ENCODE results near the gene MIPEP.

- no peak for TF ChIP-seq POLR2A (IDR thresholded peaks at IDR 0.05; ENCODE audit: low read depth)
- no peak for TF ChIP-seq CTCF (IDR thresholded peaks at IDR 0.05)
- no peak for TF ChIP-seq EP300 (IDR thresholded peaks at IDR 0.05)
Observed at GRCh38 chr13:23934520-23934919, 45.3 kb upstream of the MIPEP start.
